Keratinocyte (primary cell): Measurements from ENCODE around the gene DLL1. TPM values are rescaled to one million over a fixed set of nuclear protein-coding genes. Genes with fewer than 3 reads are reported as not detected.

Experiments used
- DNase-seq: peaks from one replicate; pipeline ENCODE4 v3.0.0-alpha.2; 2011; ENCODE audit warnings: low read depth, missing footprints, low spot score
- FAIRE-seq: peaks from 2 replicates; lab custom pipeline; 2011; peaks lifted over from hg19 to GRCh38; lab: Jason Lieb, UNC
- H2AFZ ChIP-seq: 2 replicates; pipeline ENCODE4 v1.6.0; 2012; ENCODE audit warnings: low read length, control low read depth, inconsistent platforms; ENCODE audit not compliant: control insufficient read depth
- H3K27ac ChIP-seq: 2 replicates; pipeline ENCODE4 v1.5.1; 2011; ENCODE audit warnings: low read length; ENCODE audit not compliant: control insufficient read depth, insufficient read depth
- H3K27me3 ChIP-seq: 3 replicates; pipeline ENCODE4 v1.6.0; 2011; ENCODE audit warnings: low read length; ENCODE audit not compliant: control insufficient read depth, insufficient read depth; ENCODE audit errors: extremely low read depth
- H3K36me3 ChIP-seq, 2 experiments: 2 replicates in 1 of 2; 3 replicates in 1 of 2; pipeline ENCODE4 v1.5.1; 2011; ENCODE audit warnings: low read length in 2 of 2, mild to moderate bottlenecking in 1 of 2; ENCODE audit not compliant: control insufficient read depth in 2 of 2, insufficient read depth in 2 of 2; ENCODE audit errors: extremely low read depth in 1 of 2
- H3K4me1 ChIP-seq: 3 replicates; pipeline ENCODE4 v1.5.1; 2011; ENCODE audit warnings: low read length; ENCODE audit not compliant: control insufficient read depth, insufficient read depth; ENCODE audit errors: extremely low read depth
- H3K4me2 ChIP-seq: 3 replicates; pipeline ENCODE4 v1.6.0; 2011; ENCODE audit warnings: low read depth, low read length; ENCODE audit not compliant: control insufficient read depth, insufficient read depth; ENCODE audit errors: extremely low read depth
- H3K4me3 ChIP-seq, 3 experiments: fragments of 200-600 bp in 1 of 3; sonication (generic) in 1 of 3; 2 replicates in 2 of 3; 3 replicates in 1 of 3; pipeline ENCODE4 v1.5.1; 2011 to 2016; ENCODE audit warnings: low read length in 3 of 3, mild to moderate bottlenecking in 3 of 3, control low read depth in 2 of 3, inconsistent platforms in 1 of 3, low read depth in 1 of 3, mixed read lengths in 1 of 3, mixed run types in 1 of 3, moderate library complexity in 1 of 3; ENCODE audit not compliant: control insufficient read depth in 2 of 3, insufficient read depth in 2 of 3; ENCODE audit errors: extremely low read depth in 1 of 3
- H3K79me2 ChIP-seq: 2 replicates; pipeline ENCODE4 v1.6.0; 2012; ENCODE audit warnings: low read length; ENCODE audit not compliant: control insufficient read depth, insufficient read depth
- H3K9ac ChIP-seq: 3 replicates; pipeline ENCODE4 v1.6.0; 2011; ENCODE audit warnings: low read length; ENCODE audit not compliant: control insufficient read depth, insufficient read depth; ENCODE audit errors: extremely low read depth
- H3K9me1 ChIP-seq: 3 replicates; pipeline ENCODE4 v1.6.0; 2011; ENCODE audit warnings: low read length; ENCODE audit not compliant: control insufficient read depth, insufficient read depth; ENCODE audit errors: extremely low read depth
- H3K9me3 ChIP-seq: 2 replicates; pipeline ENCODE4 v1.5.1; 2012; ENCODE audit warnings: low read depth, low read length; ENCODE audit not compliant: control insufficient read depth
- H4K20me1 ChIP-seq: 3 replicates; pipeline ENCODE4 v1.6.0; 2011; ENCODE audit warnings: low read length; ENCODE audit not compliant: control insufficient read depth, insufficient read depth; ENCODE audit errors: extremely low read depth
- CTCF ChIP-seq, 3 experiments: IDR thresholded peaks in 1 of 3; conservative IDR thresholded peaks in 1 of 3; optimal IDR thresholded peaks in 1 of 3; 2 replicates in 2 of 3; 3 replicates in 1 of 3; pipeline versions ENCODE3 to v1.5.1; 2011; ENCODE audit warnings: low read length in 3 of 3, mild to moderate bottlenecking in 3 of 3, moderate library complexity in 2 of 3, control low read depth in 1 of 3, inconsistent platforms in 1 of 3; ENCODE audit not compliant: insufficient read depth in 2 of 3; ENCODE audit errors: extremely low read depth in 1 of 3
- EZH2 ChIP-seq: IDR thresholded peaks from one replicate; pipeline ENCODE4 v1.6.1; 2012; ENCODE audit warnings: inconsistent platforms, mild to moderate bottlenecking, low read length, moderate library complexity
- dilution Hi-C: fragments of 300-500 bp; cut with MboI; formaldehyde crosslinking; loops from one replicate; pipeline ENCODE4 v1.7.0; 2020; ENCODE audit warnings: low sequenced_read_pairs; ENCODE audit not compliant: extremely low pct_ligation_motif_present
- polyA plus RNA-seq, 5 experiments: library from polyadenylated mRNA; depleted of rRNA in 3 of 5; stranded (reverse) in 3 of 5; stranded (forward) in 1 of 5; unstranded in 1 of 5; fragments of >200 nt; gene quantifications; 1 replicate in 1 of 5; 2 replicates in 3 of 5; 3 replicates in 1 of 5; pipeline versions ENCODE4 v1.2.1 to v1.2.3, GENCODE V29; 2011 to 2012; ENCODE audit warnings: missing spikeins in 2 of 5, low read depth in 1 of 5, low replicate concordance in 1 of 5

DLL1 gene
- polyA plus RNA-seq, 1 donor (not counting 4 experiments of a cell fraction or from before 2014, with no cell fraction given) = 8.2 TPM

GRCh38 chr6:170296423-170296745 lies 5.5 kb upstream of the DLL1 start:
- H3K27me3 ChIP-seq = no peaks in the 10 kb centered on the region
- no peak for TF ChIP-seq CTCF (optimal IDR thresholded peaks at IDR 0.05 in 1 of 3, IDR thresholded peaks at IDR 0.05 in 1 of 3, conservative IDR thresholded peaks at IDR 0.05 in 1 of 3; ENCODE audit: extremely low read depth in 1 of 3, insufficient read depth in 2 of 3, low read length in 3 of 3)
- no peak for TF ChIP-seq EZH2
- H3K9ac ChIP-seq = peak overlapping the region; percentile 65
- peaks cover 25% of the 10 kb centered on the region for H3K4me1 ChIP-seq
- no peaks in the 10 kb centered on the region for H3K9me1 ChIP-seq
- peak overlapping the region; percentile 79 for H3K4me2 ChIP-seq
- no peak for FAIRE-seq
- DNase-seq = no peak
- H3K9me3 ChIP-seq = peaks cover 3% of the 10 kb centered on the region
- H3K36me3 ChIP-seq = no peaks in the 10 kb centered on the region
- dilution Hi-C loops = no loop called here
- H4K20me1 ChIP-seq = no peaks in the 10 kb centered on the region
- H3K79me2 ChIP-seq = no peaks in the 10 kb centered on the region
- H3K4me3 ChIP-seq = peak overlapping the region; percentile 48 to 56 (median 53)
- H3K27ac ChIP-seq = no peak overlapping the region
- H2AFZ ChIP-seq = no peak overlapping the region

DNA sequence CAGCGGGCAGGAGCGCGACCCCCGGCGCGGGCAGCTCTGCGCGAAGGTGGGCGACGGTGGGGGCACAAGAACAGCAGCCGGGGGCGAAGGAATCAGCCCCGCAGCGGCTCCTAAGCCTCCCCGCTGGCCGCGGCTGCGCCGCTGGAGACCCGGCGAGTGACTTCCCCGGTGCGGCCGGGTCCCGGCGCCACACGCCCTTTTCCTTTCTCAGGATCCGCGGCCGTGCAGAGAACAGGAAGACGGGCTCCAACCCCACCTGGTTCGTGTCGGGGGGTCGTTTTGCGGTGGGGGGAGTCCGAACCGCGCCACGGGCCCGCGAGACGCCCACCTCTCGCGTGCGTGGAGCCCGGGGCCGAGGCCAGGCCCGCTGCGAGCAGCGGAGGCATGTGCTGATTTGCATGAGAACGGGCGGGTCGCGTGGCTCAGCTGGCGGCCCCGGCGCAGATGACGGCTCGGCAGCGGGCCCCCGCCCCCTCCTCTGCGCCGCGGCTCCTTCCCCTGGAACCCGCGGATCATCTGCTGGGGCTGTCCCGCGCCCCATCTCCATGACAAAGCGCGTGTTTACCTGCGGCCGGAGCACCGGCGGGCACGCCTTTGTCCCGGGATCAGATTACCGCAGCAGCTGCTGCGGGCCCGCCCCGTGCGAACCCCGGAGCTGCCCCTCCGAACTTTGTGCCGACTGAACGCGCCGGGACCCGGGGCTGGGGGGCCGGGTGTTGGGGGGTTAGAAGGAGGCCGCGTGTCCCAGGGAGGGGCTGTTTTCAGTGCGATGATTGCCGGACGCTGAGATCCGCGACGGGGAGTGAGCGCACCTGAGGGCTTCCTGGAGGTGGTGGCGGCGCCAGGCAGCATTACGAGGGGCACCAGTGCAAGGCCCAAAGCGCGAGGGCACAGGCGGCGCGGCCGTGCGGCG lies 4.9 kb upstream of the DLL1 start:
- dilution Hi-C loops = no loop called here
- DNase-seq (no peak), FAIRE-seq (no peak)
- no peaks in the 10 kb centered on the region for H3K27me3 ChIP-seq
- H3K4me2 ChIP-seq = peak overlapping the region; percentile 79
- no peaks in the 10 kb centered on the region for H4K20me1 ChIP-seq
- peaks cover 25% of the 10 kb centered on the region for H3K4me1 ChIP-seq
- no peak overlapping the region for H3K27ac ChIP-seq
- no peaks in the 10 kb centered on the region for H3K9me1 ChIP-seq
- no peaks in the 10 kb centered on the region for H3K79me2 ChIP-seq
- H3K9me3 ChIP-seq = no peaks in the 10 kb centered on the region
- peak overlapping the region; percentile 68 for H2AFZ ChIP-seq
- peak overlapping the region; percentile 48 to 56 (median 53) for H3K4me3 ChIP-seq
- H3K9ac ChIP-seq = peak overlapping the region; percentile 65
- H3K36me3 ChIP-seq = no peaks in the 10 kb centered on the region
- TF ChIP-seq CTCF (optimal IDR thresholded peaks at IDR 0.05 in 1 of 3, IDR thresholded peaks at IDR 0.05 in 1 of 3, conservative IDR thresholded peaks at IDR 0.05 in 1 of 3; ENCODE audit: extremely low read depth in 1 of 3, insufficient read depth in 2 of 3, low read length in 3 of 3) (no peak), EZH2 (no peak)
